UCSD-AML1 (cell line): ENCODE results near the gene TRIM43B.
"Not testable (repeated sequence)": the region's sequence is repeated elsewhere in the genome, so short reads cannot be mapped to it uniquely, and the experiment has no call there.

Experiments
- DNase-seq: peaks from one replicate; lab custom pipeline; 2025; ENCODE audit not compliant: unreplicated experiment; lab: John Stamatoyannopoulos, UW

TRIM43B gene

DNA sequence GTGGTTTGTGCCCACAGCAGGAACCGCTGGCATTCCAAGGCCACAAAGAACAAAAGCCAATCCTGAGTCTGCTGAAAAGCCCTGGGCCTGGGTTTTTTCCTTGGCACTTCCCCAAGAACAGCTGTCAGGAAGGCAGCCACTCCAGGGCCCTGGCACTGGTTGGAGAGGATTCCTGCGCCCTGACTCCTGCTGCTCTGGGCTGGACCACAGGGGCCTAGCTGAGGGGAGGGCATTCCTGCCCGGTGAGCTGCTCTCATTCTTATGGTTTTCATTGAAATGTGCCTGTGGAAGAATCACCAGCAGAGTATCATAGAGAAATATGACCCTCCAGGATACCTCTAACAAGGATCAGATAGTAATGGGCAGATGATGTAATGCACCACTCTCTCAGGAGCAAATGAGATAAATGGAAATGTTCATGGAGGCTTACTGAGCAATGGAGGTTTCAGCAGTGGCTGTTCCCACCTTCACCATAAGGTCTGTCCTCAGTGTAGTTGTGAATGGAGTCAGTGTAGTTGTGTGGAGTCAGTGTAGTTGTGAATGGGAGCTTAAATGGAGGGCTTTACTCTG, 50.0 kb downstream of the TRIM43B start:
- DNase-seq: not testable (repeated sequence)

DNA sequence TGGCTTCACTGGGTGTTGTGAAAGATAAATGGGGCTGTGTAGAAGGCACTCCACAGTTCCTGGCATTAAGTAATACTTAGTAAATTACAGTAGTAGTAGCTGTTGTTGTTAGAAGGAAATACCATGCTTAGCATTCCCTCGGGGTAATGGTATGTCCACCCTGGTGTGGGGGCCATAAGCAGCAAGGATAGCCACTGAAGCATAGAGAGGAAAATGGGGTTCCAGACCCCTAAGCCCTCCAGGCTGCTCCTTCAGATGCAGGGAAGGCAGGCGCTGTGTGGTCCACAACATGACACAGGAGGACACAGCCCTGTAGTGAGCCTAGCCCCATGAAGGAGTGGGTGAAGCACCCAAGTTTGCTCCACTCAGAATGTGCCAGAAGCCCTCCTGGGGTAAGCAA, 50.6 kb downstream of the TRIM43B start:
- DNase-seq: not testable (repeated sequence)

DNA sequence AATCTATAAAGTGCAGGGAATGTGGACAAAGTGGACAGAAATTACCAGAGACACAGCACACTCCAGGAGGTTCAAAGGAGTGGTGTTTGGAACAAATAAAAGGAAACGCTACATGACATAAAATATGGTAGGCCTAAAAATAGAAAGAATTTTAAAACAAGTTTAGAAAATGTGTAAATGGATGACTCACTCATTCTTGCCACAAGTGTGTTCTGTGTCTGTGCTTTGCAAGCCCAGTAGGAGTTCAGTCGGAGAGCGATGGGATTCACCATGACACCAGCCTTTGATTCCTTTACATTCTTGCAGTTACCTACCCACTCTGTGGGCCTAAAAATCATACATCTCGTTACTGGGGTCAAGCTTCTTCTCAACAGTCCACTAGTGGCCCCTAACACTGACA, 51.2 kb downstream of the TRIM43B start:
- not testable (repeated sequence) for DNase-seq

DNA sequence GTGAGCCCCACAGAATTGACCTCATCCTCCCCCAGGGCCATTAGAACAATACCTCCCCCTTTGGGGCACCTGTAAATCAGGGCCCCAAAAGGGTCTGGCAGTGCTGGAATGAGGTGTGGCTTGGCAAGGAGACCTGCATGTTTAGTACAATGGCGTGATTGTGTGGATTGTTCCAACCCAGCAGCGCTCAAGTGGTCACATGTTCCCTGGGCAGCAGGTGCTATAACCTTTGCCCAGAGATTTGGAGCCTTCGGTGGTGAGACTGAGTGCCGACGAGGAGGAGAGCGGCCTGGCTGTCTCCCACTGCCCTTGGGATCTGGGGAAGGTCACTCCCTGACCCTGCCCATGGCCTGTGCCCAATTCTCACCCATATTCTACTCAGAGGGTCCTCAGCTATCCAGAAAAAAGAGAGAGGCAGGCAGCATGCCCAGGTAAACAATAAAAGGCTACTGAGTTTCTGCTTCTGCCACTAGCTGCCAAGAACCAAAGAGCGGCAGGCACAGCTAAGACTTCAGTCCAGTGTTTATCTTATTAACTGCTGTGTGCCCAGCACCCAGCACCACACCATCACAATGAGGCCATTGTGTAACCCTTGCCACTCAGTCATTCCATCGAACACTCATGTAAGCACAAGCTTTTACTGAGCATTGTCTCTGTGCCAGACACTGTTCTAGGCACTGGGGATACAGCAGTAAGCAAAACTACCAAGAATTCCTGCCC, 54.6 kb downstream of the TRIM43B start:
- not testable (repeated sequence) for DNase-seq

DNA sequence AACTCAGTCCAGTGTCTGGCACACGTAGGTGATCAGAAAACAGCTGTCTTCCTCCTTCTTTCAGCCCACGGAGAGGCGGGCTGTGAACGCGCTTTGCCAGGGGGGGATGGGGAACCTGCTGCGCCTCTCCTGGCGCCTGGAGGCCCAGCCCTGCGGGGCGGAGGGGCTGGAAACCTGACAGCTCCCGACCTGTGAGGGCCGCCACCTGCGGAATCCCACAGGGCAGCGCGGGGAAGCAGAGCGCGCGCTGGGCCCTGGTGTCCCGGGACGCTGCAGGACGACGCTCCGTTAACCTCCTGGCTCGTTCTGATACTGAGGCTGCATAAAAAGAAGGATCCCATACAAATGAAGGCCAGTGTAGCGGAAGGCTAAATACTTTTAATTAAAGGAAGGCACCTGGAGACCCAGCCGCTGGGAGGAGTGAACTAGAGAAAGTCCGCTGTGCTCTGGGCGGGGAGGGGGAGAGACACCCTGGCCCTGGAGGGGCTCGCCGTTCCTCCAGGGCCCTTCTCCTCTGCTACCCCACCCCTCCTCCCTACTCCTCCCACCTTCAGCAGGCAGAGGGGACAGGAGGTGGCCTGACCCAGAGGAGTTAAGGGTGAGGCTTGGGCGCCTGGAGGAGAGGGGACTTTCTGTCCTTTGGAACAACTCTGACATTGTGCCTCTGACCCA, 57.2 kb downstream of the TRIM43B start:
- not testable (repeated sequence) for DNase-seq
